LoVo (cell line): Measurements from ENCODE around the gene VSTM4.

Experiments
- DNase-seq: peaks from one replicate; pipeline ENCODE4 v3.0.0-alpha.2; 2016; ENCODE audit warnings: low spot score

VSTM4 gene

GRCh38 chr10:49070701-49071100 is 44.6 kb downstream of the VSTM4 start:
- DNase-seq, result no peak

- DNase-seq, result no peak
Measured at GRCh38 chr10:49068672-49069217, 46.6 kb downstream of the VSTM4 start.

- no peak for DNase-seq
Measured at GRCh38 chr10:49068209-49068608, 47.1 kb downstream of the VSTM4 start.

GRCh38 chr10:49066944-49067730 is 48.2 kb downstream of the VSTM4 start:
- DNase-seq, result no peak

GRCh38 chr10:49062229-49062628 is 53.1 kb downstream of the VSTM4 start:
- DNase-seq, result no peak

- no peak for DNase-seq
Measured at GRCh38 chr10:49061667-49062066, 53.7 kb downstream of the VSTM4 start.

- no peak for DNase-seq
Measured at GRCh38 chr10:49058463-49059255, 56.7 kb downstream of the VSTM4 start.

- no peak for DNase-seq
Measured at GRCh38 chr10:49057231-49057880, 58.0 kb downstream of the VSTM4 start.

- no peak for DNase-seq
Measured at GRCh38 chr10:49056356-49056755, 59.0 kb downstream of the VSTM4 start.

GRCh38 chr10:49055221-49055849 is 60.0 kb downstream of the VSTM4 start:
- no peak for DNase-seq

- DNase-seq, result no peak
Measured at GRCh38 chr10:49054753-49055152, 60.6 kb downstream of the VSTM4 start.

GRCh38 chr10:49053998-49054692 is 61.2 kb downstream of the VSTM4 start:
- no peak for DNase-seq

GRCh38 chr10:49053053-49053997 is 62.0 kb downstream of the VSTM4 start:
- no peak for DNase-seq

- DNase-seq, result no peak
Measured at GRCh38 chr10:49052069-49052468, 63.3 kb downstream of the VSTM4 start.

- no peak for DNase-seq
Measured at GRCh38 chr10:49050906-49051305, 64.4 kb downstream of the VSTM4 start.

GRCh38 chr10:49050366-49050765 is 65.0 kb downstream of the VSTM4 start:
- no peak for DNase-seq

GRCh38 chr10:49049660-49050059 is 65.7 kb downstream of the VSTM4 start:
- no peak for DNase-seq

- no peak for DNase-seq
Measured at GRCh38 chr10:49047128-49047639, 68.1 kb downstream of the VSTM4 start.

GRCh38 chr10:49044293-49045193 is 70.8 kb downstream of the VSTM4 start:
- no peak for DNase-seq
